H9 (cell line): ENCODE measurements around the gene BTBD1. TPM values are rescaled to one million over a fixed set of nuclear protein-coding genes. Genes with fewer than 3 reads are reported as not detected.

Experiments
- DNase-seq: peaks from one replicate; pipeline ENCODE4 v3.0.0-alpha.2; 2017
- H2AFZ ChIP-seq: one replicate; pipeline ENCODE4 v1.6.1; 2013; ENCODE audit warnings: mild to moderate bottlenecking, low read length, control low read depth, moderate library complexity
- H2AK5ac ChIP-seq: 2 replicates; pipeline ENCODE4 v1.6.1; 2013; ENCODE audit warnings: low read length, control low read depth, mixed read lengths; ENCODE audit not compliant: insufficient read length
- H2BK120ac ChIP-seq: one replicate; pipeline ENCODE4 v1.6.1; 2013; ENCODE audit warnings: low read depth, mild to moderate bottlenecking, low read length, control low read depth, inconsistent platforms; ENCODE audit not compliant: poor library complexity, severe bottlenecking
- H2BK12ac ChIP-seq: 2 replicates; pipeline ENCODE4 v1.6.1; 2013; ENCODE audit warnings: low read length, control low read depth, mixed read lengths, low read depth; ENCODE audit not compliant: insufficient read length
- H2BK15ac ChIP-seq: 2 replicates; pipeline ENCODE4 v1.6.1; 2013; ENCODE audit warnings: low read depth, low read length, control low read depth
- H2BK20ac ChIP-seq: one replicate; pipeline ENCODE4 v1.6.1; 2013; ENCODE audit warnings: low read depth, mild to moderate bottlenecking, low read length, control low read depth, inconsistent platforms; ENCODE audit not compliant: poor library complexity, severe bottlenecking
- H2BK5ac ChIP-seq: 2 replicates; pipeline ENCODE4 v1.6.1; 2013; ENCODE audit warnings: low read length, control low read depth, mixed read lengths; ENCODE audit not compliant: insufficient read length
- H3K14ac ChIP-seq: 2 replicates; pipeline ENCODE4 v1.6.1; 2013; ENCODE audit warnings: low read length, control low read depth; ENCODE audit not compliant: insufficient read depth
- H3K18ac ChIP-seq: 2 replicates; pipeline ENCODE4 v1.6.1; 2013; ENCODE audit warnings: low read depth, mild to moderate bottlenecking, mixed read lengths, low read length, control low read depth; ENCODE audit not compliant: insufficient read length
- H3K23ac ChIP-seq: 2 replicates; pipeline ENCODE4 v1.6.1; 2013; ENCODE audit warnings: low read length, control low read depth, mixed read lengths, low read depth; ENCODE audit not compliant: insufficient read length
- H3K23me2 ChIP-seq: 2 replicates; pipeline ENCODE4 v1.6.1; 2013; ENCODE audit warnings: low read depth, mild to moderate bottlenecking, mixed read lengths, low read length, control low read depth; ENCODE audit not compliant: insufficient read length, poor library complexity, severe bottlenecking
- H3K27ac ChIP-seq: 2 replicates; pipeline ENCODE4 v1.5.1; 2013; ENCODE audit warnings: low read length, control low read depth, mixed read lengths, low read depth; ENCODE audit not compliant: insufficient read length
- H3K27me3 ChIP-seq: 2 replicates; pipeline ENCODE4 v1.6.1; 2013; ENCODE audit warnings: low read length, control low read depth, inconsistent platforms; ENCODE audit not compliant: insufficient read depth
- H3K4ac ChIP-seq: 2 replicates; pipeline ENCODE4 v1.6.1; 2013; ENCODE audit warnings: low read depth, mild to moderate bottlenecking, control low read depth, inconsistent platforms, low read length, moderate library complexity
- H3K4me1 ChIP-seq: 2 replicates; pipeline ENCODE4 v1.6.1; 2013; ENCODE audit warnings: low read length, control low read depth, inconsistent platforms; ENCODE audit not compliant: insufficient read depth
- H3K4me2 ChIP-seq: 2 replicates; pipeline ENCODE4 v1.6.1; 2013; ENCODE audit warnings: low read length, control low read depth, mixed read lengths; ENCODE audit not compliant: insufficient read length, insufficient read depth
- H3K56ac ChIP-seq: 2 replicates; pipeline ENCODE4 v1.6.1; 2013; ENCODE audit warnings: low read depth, mild to moderate bottlenecking, mixed read lengths, low read length, control low read depth; ENCODE audit not compliant: insufficient read length
- H3K79me1 ChIP-seq: 2 replicates; pipeline ENCODE4 v1.6.1; 2013; ENCODE audit warnings: low read depth, mild to moderate bottlenecking, moderate library complexity, low read length, control low read depth, inconsistent platforms; ENCODE audit not compliant: insufficient read depth, poor library complexity, severe bottlenecking
- H3K79me2 ChIP-seq: 2 replicates; pipeline ENCODE4 v1.6.1; 2013; ENCODE audit warnings: low read length, control low read depth, inconsistent platforms; ENCODE audit not compliant: insufficient read depth
- H3K9ac ChIP-seq: 2 replicates; pipeline ENCODE4 v1.6.1; 2013; ENCODE audit warnings: low read length, control low read depth, mixed read lengths; ENCODE audit not compliant: insufficient read length; ENCODE audit errors: extremely low read depth
- H3K9me3 ChIP-seq: one replicate; pipeline ENCODE4 v1.6.1; 2013; ENCODE audit warnings: low read depth, low read length, inconsistent platforms; ENCODE audit not compliant: control insufficient read depth
- H3T11ph ChIP-seq: one replicate; pipeline ENCODE4 v1.6.1; 2013; ENCODE audit warnings: mild to moderate bottlenecking, low read length, control low read depth, inconsistent platforms
- H4K20me1 ChIP-seq: one replicate; pipeline ENCODE4 v1.6.1; 2013; ENCODE audit not compliant: control insufficient read depth, insufficient read length, insufficient read depth
- H4K5ac ChIP-seq: 2 replicates; pipeline ENCODE4 v1.6.1; 2013; ENCODE audit warnings: low read depth, mild to moderate bottlenecking, mixed read lengths, low read length, control low read depth; ENCODE audit not compliant: insufficient read length
- H4K8ac ChIP-seq: replicated peaks from 2 replicates; pipeline ENCODE4 v1.6.1; 2013; ENCODE audit warnings: low read length, control low read depth, mixed read lengths, low read depth; ENCODE audit not compliant: insufficient read length
- H4K91ac ChIP-seq: 2 replicates; pipeline ENCODE4 v1.6.1; 2013; ENCODE audit warnings: low read depth, mild to moderate bottlenecking, moderate library complexity, mixed read lengths, low read length, control low read depth; ENCODE audit not compliant: insufficient read length
- H3K27ac Mint-ChIP-seq, 3 experiments: 2 replicates in 2 of 3; 3 replicates in 1 of 3; pipeline ENCODE4 v1.8.0; 2020 to 2021; ENCODE audit warnings: mixed read lengths in 3 of 3, mild to moderate bottlenecking in 1 of 3, moderate library complexity in 1 of 3
- H3K27me3 Mint-ChIP-seq: 2 replicates; pipeline ENCODE4 v1.8.0; 2021; ENCODE audit warnings: low read depth, mild to moderate bottlenecking, moderate library complexity, mixed read lengths
- H3K36me3 Mint-ChIP-seq, 3 experiments: 2 replicates in 2 of 3; 3 replicates in 1 of 3; pipeline ENCODE4 v1.8.0; 2020 to 2021; ENCODE audit warnings: low read depth in 3 of 3, mixed read lengths in 3 of 3; ENCODE audit not compliant: insufficient read depth in 1 of 3
- H3K4me1 Mint-ChIP-seq, 2 experiments: 2 replicates each; pipeline ENCODE4 v1.8.0; 2020; ENCODE audit warnings: mixed read lengths in 2 of 2
- H3K4me3 Mint-ChIP-seq, 2 experiments: 2 replicates in 1 of 2; 3 replicates in 1 of 2; pipeline ENCODE4 v1.8.0; 2020 to 2021; ENCODE audit warnings: mild to moderate bottlenecking in 2 of 2, mixed read lengths in 2 of 2, moderate library complexity in 1 of 2
- H3K9me3 Mint-ChIP-seq, 2 experiments: 2 replicates in 1 of 2; 3 replicates in 1 of 2; pipeline ENCODE4 v1.8.0; 2020; ENCODE audit warnings: mild to moderate bottlenecking in 2 of 2, mixed read lengths in 2 of 2, moderate library complexity in 1 of 2
- CTCF ChIP-seq: fragments of 200-600 bp; sonication (generic); conservative IDR thresholded peaks from 3 replicates; pipeline ENCODE4 v1.8.0; 2021; ENCODE audit warnings: antibody characterized with exemption, mild to moderate bottlenecking
- WGBS: extraction: QIAGEN DNeasy Blood & Tissue Kit; methylation state at CpG from one replicate; pipeline ENCODE4 v1.1.7; 2013; ENCODE audit warnings: missing lambda C conversion rate, low lambda C conversion rate, mixed read lengths; ENCODE audit not compliant: insufficient read length; ENCODE audit errors: extremely low coverage; 5-methylcytosine and 5-hydroxymethylcytosine counted together
- total RNA-seq: library from RNA; stranded (reverse); gene quantifications from 2 replicates; pipeline ENCODE4 v1.2.1, GENCODE V29; 2021

BTBD1 gene
- total RNA-seq, 1 experiment from 2014 or later: 43.3 TPM

- Histone ChIP-seq H3K56ac (no peak overlapping the region), H2BK12ac (no peak overlapping the region), H3K14ac (no peak overlapping the region), H2AFZ (no peak overlapping the region), H3K27me3 (no peaks in the 10 kb centered on the region), H2BK15ac (no peak overlapping the region), H3K23ac (no peak overlapping the region), H3K23me2 (no peaks in the 10 kb centered on the region), H4K91ac (no peak overlapping the region), H3K4me2 (no peak overlapping the region), H3K79me1 (no peaks in the 10 kb centered on the region), H3K9ac (no peak overlapping the region), H2AK5ac (no peak overlapping the region), H3K9me3 (no peaks in the 10 kb centered on the region), H3K79me2 (no peaks in the 10 kb centered on the region), H3K4ac (no peak overlapping the region), H3K18ac (no peak overlapping the region), H2BK120ac (no peak overlapping the region), H2BK20ac (no peak overlapping the region), H3K27ac (no peak overlapping the region), H4K5ac (no peak overlapping the region), H4K20me1 (no peaks in the 10 kb centered on the region), H4K8ac (no peak overlapping the region), H3T11ph (no peak overlapping the region), H3K4me1 (no peaks in the 10 kb centered on the region), H2BK5ac (no peak overlapping the region)
- DNase-seq: no peak
- peaks cover 11% of the 10 kb centered on the region in 2 experiments for H3K4me1 Mint-ChIP-seq
- H3K4me3 Mint-ChIP-seq: no peak overlapping the region
- peaks cover 2% of the 10 kb centered on the region; the same call in 1 of the 2 replicates for H3K27me3 Mint-ChIP-seq
- no peaks in the 10 kb centered on the region for H3K9me3 Mint-ChIP-seq
- no peak overlapping the region for H3K27ac Mint-ChIP-seq
- no peaks in the 10 kb centered on the region for H3K36me3 Mint-ChIP-seq
- TF ChIP-seq CTCF: no peak
- WGBS: no CpG with 5 or more reads among the region's 4 CpGs
Measured at GRCh38 chr15:82968066-82968465, 99.0 kb downstream of the BTBD1 start.
